ENCODE data around the gene AP4S1. TPM values are rescaled to one million over a fixed set of nuclear protein-coding genes. Genes with fewer than 3 reads are reported as not detected.
A peak's percentile ranks its signal among the peaks of the same experiment; 100 is the strongest.
"Not testable (repeated sequence)": the region's sequence is repeated elsewhere in the genome, so short reads cannot be mapped to it uniquely, and the experiment has no call there.

Gene AP4S1
- total RNA-seq, 1 donor from 2014 or later = 9.2 TPM

GRCh38 chr14:30998100-30998706 lies 27.2 kb upstream of the AP4S1 start:
- Mint-ChIP-seq H3K27me3 (ENCODE audit: unreplicated experiment) (peaks cover 2% of the 10 kb centered on the region), H3K4me3 (ENCODE audit: unreplicated experiment) (no peak overlapping the region), H3K27ac (ENCODE audit: unreplicated experiment) (no peak overlapping the region), H3K4me1 (ENCODE audit: unreplicated experiment) (peaks cover 12% of the 10 kb centered on the region), H3K36me3 (ENCODE audit: low read depth, unreplicated experiment) (peaks cover 17% of the 10 kb centered on the region), H3K9me3 (ENCODE audit: unreplicated experiment) (no peaks in the 10 kb centered on the region)
- DNase-seq (ENCODE audit: low spot score) = no peak
- TF ChIP-seq CTCF (IDR thresholded peaks at IDR 0.05; ENCODE audit: unreplicated experiment) = no peak

GRCh38 chr14:30999038-30999773 lies 26.2 kb upstream of the AP4S1 start:
- H3K4me3 Mint-ChIP-seq (ENCODE audit: unreplicated experiment) = no peak overlapping the region
- peaks cover 2% of the 10 kb centered on the region for H3K27me3 Mint-ChIP-seq (ENCODE audit: unreplicated experiment)
- peaks cover 12% of the 10 kb centered on the region for H3K4me1 Mint-ChIP-seq (ENCODE audit: unreplicated experiment)
- peaks cover 17% of the 10 kb centered on the region for H3K36me3 Mint-ChIP-seq (ENCODE audit: low read depth, unreplicated experiment)
- no peak for DNase-seq (ENCODE audit: low spot score)
- no peak overlapping the region for H3K27ac Mint-ChIP-seq (ENCODE audit: unreplicated experiment)
- no peak for TF ChIP-seq CTCF (IDR thresholded peaks at IDR 0.05; ENCODE audit: unreplicated experiment)
- H3K9me3 Mint-ChIP-seq (ENCODE audit: unreplicated experiment) = no peaks in the 10 kb centered on the region

- H3K27ac Mint-ChIP-seq (ENCODE audit: unreplicated experiment) = peak overlapping the region; percentile 62
- H3K27me3 Mint-ChIP-seq (ENCODE audit: unreplicated experiment) = peaks cover 2% of the 10 kb centered on the region
- no peak for TF ChIP-seq CTCF (IDR thresholded peaks at IDR 0.05; ENCODE audit: unreplicated experiment)
- H3K4me3 Mint-ChIP-seq (ENCODE audit: unreplicated experiment) = no peak overlapping the region
- H3K9me3 Mint-ChIP-seq (ENCODE audit: unreplicated experiment) = no peaks in the 10 kb centered on the region
- H3K36me3 Mint-ChIP-seq (ENCODE audit: low read depth, unreplicated experiment) = peaks cover 20% of the 10 kb centered on the region
- H3K4me1 Mint-ChIP-seq (ENCODE audit: unreplicated experiment) = peaks cover 12% of the 10 kb centered on the region
- DNase-seq (ENCODE audit: low spot score) = no peak
Observed at GRCh38 chr14:31000629-31001338, 24.7 kb upstream of the AP4S1 start.

GRCh38 chr14:31001339-31001658 lies 24.1 kb upstream of the AP4S1 start:
- Mint-ChIP-seq H3K4me3 (ENCODE audit: unreplicated experiment) (no peak overlapping the region), H3K36me3 (ENCODE audit: low read depth, unreplicated experiment) (peaks cover 20% of the 10 kb centered on the region), H3K9me3 (ENCODE audit: unreplicated experiment) (no peaks in the 10 kb centered on the region), H3K27ac (ENCODE audit: unreplicated experiment) (peak overlapping the region; percentile 74), H3K27me3 (ENCODE audit: unreplicated experiment) (peaks cover 2% of the 10 kb centered on the region), H3K4me1 (ENCODE audit: unreplicated experiment) (peaks cover 12% of the 10 kb centered on the region)
- no peak for TF ChIP-seq CTCF (IDR thresholded peaks at IDR 0.05; ENCODE audit: unreplicated experiment)
- no peak for DNase-seq (ENCODE audit: low spot score)

GRCh38 chr14:31003284-31003683 lies 22.2 kb upstream of the AP4S1 start:
- DNase-seq (ENCODE audit: low spot score) = no peak
- H3K27ac Mint-ChIP-seq (ENCODE audit: unreplicated experiment) = no peak overlapping the region
- TF ChIP-seq CTCF (IDR thresholded peaks at IDR 0.05; ENCODE audit: unreplicated experiment) = no peak
- peaks cover 2% of the 10 kb centered on the region for H3K27me3 Mint-ChIP-seq (ENCODE audit: unreplicated experiment)
- peaks cover 5% of the 10 kb centered on the region for H3K4me1 Mint-ChIP-seq (ENCODE audit: unreplicated experiment)
- H3K9me3 Mint-ChIP-seq (ENCODE audit: unreplicated experiment) = no peaks in the 10 kb centered on the region
- H3K36me3 Mint-ChIP-seq (ENCODE audit: low read depth, unreplicated experiment) = peaks cover 14% of the 10 kb centered on the region
- H3K4me3 Mint-ChIP-seq (ENCODE audit: unreplicated experiment) = no peak overlapping the region

- not testable (repeated sequence) for H3K27ac Mint-ChIP-seq (ENCODE audit: unreplicated experiment); DNase-seq (ENCODE audit: low spot score); H3K4me3 Mint-ChIP-seq (ENCODE audit: unreplicated experiment); H3K4me1 Mint-ChIP-seq (ENCODE audit: unreplicated experiment); H3K9me3 Mint-ChIP-seq (ENCODE audit: unreplicated experiment); H3K36me3 Mint-ChIP-seq (ENCODE audit: low read depth, unreplicated experiment); H3K27me3 Mint-ChIP-seq (ENCODE audit: unreplicated experiment)
Observed at GRCh38 chr14:31004007-31004406, 21.4 kb upstream of the AP4S1 start.

All from endothelial cell (in vitro differentiated cells).